ENCODE measurements around the gene TANK. TPM values are rescaled to one million over a fixed set of nuclear protein-coding genes. Genes with fewer than 3 reads are reported as not detected.

TANK gene
- total RNA-seq, 2 experiments from 2014 or later, result 133 to 147 TPM

- peaks cover 4% of the 10 kb centered on the region for H3K9me3 Mint-ChIP-seq (ENCODE audit: low read depth)
- peak; percentile 60 for DNase-seq
- H3K27ac Mint-ChIP-seq, result peak overlapping the region; percentile 80
- H3K36me3 Mint-ChIP-seq, result peaks cover 26% of the 10 kb centered on the region
- peak overlapping the region; percentile 84 for H3K4me3 Mint-ChIP-seq
- ATAC-seq, result peak; percentile 48
- H3K4me1 Mint-ChIP-seq, result peaks cover 54% of the 10 kb centered on the region
- CTCF ChIA-PET, result interaction anchor here (1.0 to 1.6 kb wide), 3 partner anchors 12 to 75 kb away, joined by 4 to 5 read pairs (median 5); no protein-coding TSS in a partner anchor
- no peaks in the 10 kb centered on the region for H3K27me3 Mint-ChIP-seq
These were observed 21.8 kb upstream of the TANK start for GRCh38 chr2:161138429-161138828.

GRCh38 chr2:161139098-161139987 lies 20.9 kb upstream of the TANK start:
- no peaks in the 10 kb centered on the region for H3K27me3 Mint-ChIP-seq
- H3K27ac Mint-ChIP-seq, result peak overlapping the region; percentile 93
- DNase-seq (no peak), ATAC-seq (peak; percentile 31)
- H3K4me3 Mint-ChIP-seq, result peak overlapping the region; percentile 84
- H3K4me1 Mint-ChIP-seq, result peaks cover 63% of the 10 kb centered on the region
- CTCF ChIA-PET, result no interaction called here
- H3K9me3 Mint-ChIP-seq (ENCODE audit: low read depth), result peaks cover 4% of the 10 kb centered on the region
- peaks cover 34% of the 10 kb centered on the region for H3K36me3 Mint-ChIP-seq

GRCh38 chr2:161141033-161141432 lies 19.2 kb upstream of the TANK start:
- ATAC-seq, result peak; percentile 50
- H3K36me3 Mint-ChIP-seq, result peaks cover 50% of the 10 kb centered on the region
- H3K4me3 Mint-ChIP-seq, result peak overlapping the region; percentile 63
- H3K27me3 Mint-ChIP-seq, result no peaks in the 10 kb centered on the region
- peaks cover 8% of the 10 kb centered on the region for H3K9me3 Mint-ChIP-seq (ENCODE audit: low read depth)
- peak overlapping the region; percentile 81 for H3K27ac Mint-ChIP-seq
- CTCF ChIA-PET, result interaction anchor here (1.0 kb wide), 1 partner anchor 13 kb away, joined by 3 read pairs; no protein-coding TSS in a partner anchor
- DNase-seq, result peak; percentile 81
- peaks cover 71% of the 10 kb centered on the region for H3K4me1 Mint-ChIP-seq

GRCh38 chr2:161146209-161146775 lies 13.9 kb upstream of the TANK start:
- Mint-ChIP-seq H3K27ac (no peak overlapping the region), H3K36me3 (peaks cover 95% of the 10 kb centered on the region), H3K27me3 (no peaks in the 10 kb centered on the region), H3K4me3 (no peak overlapping the region), H3K9me3 (ENCODE audit: low read depth) (peaks cover 32% of the 10 kb centered on the region), H3K4me1 (peaks cover 66% of the 10 kb centered on the region)
- ATAC-seq (no peak), DNase-seq (no peak)
- CTCF ChIA-PET, result no interaction called here

GRCh38 chr2:161146996-161147395 lies 13.2 kb upstream of the TANK start:
- no peak for DNase-seq
- H3K9me3 Mint-ChIP-seq (ENCODE audit: low read depth), result peaks cover 36% of the 10 kb centered on the region

GRCh38 chr2:161147856-161148255 lies 12.4 kb upstream of the TANK start:
- ATAC-seq (no peak), DNase-seq (no peak)
- Mint-ChIP-seq H3K36me3 (peaks cover 95% of the 10 kb centered on the region), H3K27me3 (no peaks in the 10 kb centered on the region), H3K27ac (no peak overlapping the region), H3K4me1 (peaks cover 54% of the 10 kb centered on the region), H3K4me3 (no peak overlapping the region), H3K9me3 (ENCODE audit: low read depth) (peaks cover 40% of the 10 kb centered on the region)
- CTCF ChIA-PET, result no interaction called here

More at GRCh38 chr2:161146996-161147395, 13.2 kb upstream of the TANK start:
- Mint-ChIP-seq H3K36me3 (peaks cover 95% of the 10 kb centered on the region), H3K27ac (no peak overlapping the region), H3K27me3 (no peaks in the 10 kb centered on the region), H3K4me1 (peaks cover 61% of the 10 kb centered on the region), H3K4me3 (no peak overlapping the region)
- CTCF ChIA-PET, result no interaction called here
- no peak for ATAC-seq

- Mint-ChIP-seq H3K9me3 (ENCODE audit: low read depth) (peaks cover 44% of the 10 kb centered on the region), H3K27me3 (no peaks in the 10 kb centered on the region), H3K36me3 (peaks cover 87% of the 10 kb centered on the region), H3K4me1 (peaks cover 42% of the 10 kb centered on the region), H3K4me3 (no peak overlapping the region), H3K27ac (no peak overlapping the region)
- ATAC-seq (no peak), DNase-seq (no peak)
- CTCF ChIA-PET, result interaction anchor here (1.5 kb wide), 1 partner anchor 13 kb away, joined by 4 read pairs; no protein-coding TSS in a partner anchor
These were observed 9.5 kb upstream of the TANK start for GRCh38 chr2:161150704-161151103.

- H3K4me1 Mint-ChIP-seq, result peaks cover 42% of the 10 kb centered on the region
- peaks cover 45% of the 10 kb centered on the region for H3K9me3 Mint-ChIP-seq (ENCODE audit: low read depth)
- no peak for ATAC-seq
- H3K27ac Mint-ChIP-seq, result no peak overlapping the region
- H3K4me3 Mint-ChIP-seq, result no peak overlapping the region
- H3K36me3 Mint-ChIP-seq, result peaks cover 85% of the 10 kb centered on the region
- no peak for DNase-seq
- H3K27me3 Mint-ChIP-seq, result no peaks in the 10 kb centered on the region
- CTCF ChIA-PET, result interaction anchor here (1.1 kb wide), 1 partner anchor 19 kb away, joined by 3 read pairs; no protein-coding TSS in a partner anchor
These were observed 7.9 kb upstream of the TANK start for GRCh38 chr2:161152302-161152701.

- Mint-ChIP-seq H3K4me3 (peak overlapping the region; percentile 9), H3K9me3 (ENCODE audit: low read depth) (peaks cover 6% of the 10 kb centered on the region), H3K4me1 (peaks cover 50% of the 10 kb centered on the region), H3K27ac (no peak overlapping the region), H3K27me3 (no peaks in the 10 kb centered on the region), H3K36me3 (peaks cover 67% of the 10 kb centered on the region)
- no peak for ATAC-seq
- DNase-seq, result no peak
- CTCF ChIA-PET, result no interaction called here
These were observed 1.3 kb upstream of the TANK start for GRCh38 chr2:161158882-161159281.

- peak overlapping the region; percentile 97 for H3K4me3 Mint-ChIP-seq
- peak; percentile 2 for ATAC-seq
- peaks cover 2% of the 10 kb centered on the region for H3K9me3 Mint-ChIP-seq (ENCODE audit: low read depth)
- peaks cover 66% of the 10 kb centered on the region for H3K36me3 Mint-ChIP-seq
- DNase-seq, result no peak
- H3K27me3 Mint-ChIP-seq, result no peaks in the 10 kb centered on the region
- CTCF ChIA-PET, result no interaction called here
- peak overlapping the region; percentile 85 for H3K27ac Mint-ChIP-seq
- H3K4me1 Mint-ChIP-seq, result peaks cover 48% of the 10 kb centered on the region
These were observed 587 bp upstream of the TANK start for GRCh38 chr2:161159456-161160225.

GRCh38 chr2:161161074-161161706 lies 962 bp downstream of the TANK start:
- Mint-ChIP-seq H3K4me3 (peak overlapping the region; percentile 97), H3K4me1 (peaks cover 54% of the 10 kb centered on the region), H3K27me3 (no peaks in the 10 kb centered on the region), H3K27ac (peak overlapping the region; percentile 98), H3K36me3 (peaks cover 66% of the 10 kb centered on the region), H3K9me3 (ENCODE audit: low read depth) (peaks cover 2% of the 10 kb centered on the region)
- DNase-seq (no peak), ATAC-seq (peak; percentile 47)
- CTCF ChIA-PET, result no interaction called here

GRCh38 chr2:161163440-161163839 lies 3.2 kb downstream of the TANK start:
- CTCF ChIA-PET, result interaction anchor here (1.0 kb wide), 1 partner anchor 87 kb away, joined by 3 read pairs; no protein-coding TSS in a partner anchor
- Mint-ChIP-seq H3K4me1 (peaks cover 68% of the 10 kb centered on the region), H3K27ac (peak overlapping the region; percentile 89), H3K36me3 (peaks cover 73% of the 10 kb centered on the region), H3K4me3 (peak overlapping the region; percentile 97), H3K9me3 (ENCODE audit: low read depth) (peaks cover 4% of the 10 kb centered on the region), H3K27me3 (no peaks in the 10 kb centered on the region)
- DNase-seq, result no peak
- no peak for ATAC-seq

- Mint-ChIP-seq H3K27ac (peak overlapping the region; percentile 89), H3K4me1 (peaks cover 67% of the 10 kb centered on the region), H3K27me3 (no peaks in the 10 kb centered on the region), H3K9me3 (ENCODE audit: low read depth) (peaks cover 4% of the 10 kb centered on the region), H3K4me3 (peak overlapping the region; percentile 97), H3K36me3 (peaks cover 74% of the 10 kb centered on the region)
- DNase-seq (no peak), ATAC-seq (no peak)
- CTCF ChIA-PET, result interaction anchor here (0.9 to 1.2 kb wide), 2 partner anchors 26 to 101 kb away, joined by 3 to 5 read pairs; no protein-coding TSS in a partner anchor
These were observed 3.9 kb downstream of the TANK start for GRCh38 chr2:161164161-161164560.

Measured in activated CD8-positive, alpha-beta memory T cell treated with anti-CD3 and anti-CD28 coated beads, Interleukin-2, amount 10 ng/mL, durations not matched to agents 7 days and 5 days (primary cell).